DMS53 treated with DMSO at 0.1 percent for 48 hours (cell line): ENCODE data around the gene MAGEB4.
A peak's percentile ranks its signal among the peaks of the same experiment; 100 is the strongest.
"Not testable (repeated sequence)": the region's sequence is repeated elsewhere in the genome, so short reads cannot be mapped to it uniquely, and the experiment has no call there.

ENCODE experiments used
- DNase-seq: peaks from one replicate; lab custom pipeline; 2025; ENCODE audit not compliant: unreplicated experiment; lab: John Stamatoyannopoulos, UW

The MAGEB4 gene, protein sequence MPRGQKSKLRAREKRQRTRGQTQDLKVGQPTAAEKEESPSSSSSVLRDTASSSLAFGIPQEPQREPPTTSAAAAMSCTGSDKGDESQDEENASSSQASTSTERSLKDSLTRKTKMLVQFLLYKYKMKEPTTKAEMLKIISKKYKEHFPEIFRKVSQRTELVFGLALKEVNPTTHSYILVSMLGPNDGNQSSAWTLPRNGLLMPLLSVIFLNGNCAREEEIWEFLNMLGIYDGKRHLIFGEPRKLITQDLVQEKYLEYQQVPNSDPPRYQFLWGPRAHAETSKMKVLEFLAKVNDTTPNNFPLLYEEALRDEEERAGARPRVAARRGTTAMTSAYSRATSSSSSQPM

DNA sequence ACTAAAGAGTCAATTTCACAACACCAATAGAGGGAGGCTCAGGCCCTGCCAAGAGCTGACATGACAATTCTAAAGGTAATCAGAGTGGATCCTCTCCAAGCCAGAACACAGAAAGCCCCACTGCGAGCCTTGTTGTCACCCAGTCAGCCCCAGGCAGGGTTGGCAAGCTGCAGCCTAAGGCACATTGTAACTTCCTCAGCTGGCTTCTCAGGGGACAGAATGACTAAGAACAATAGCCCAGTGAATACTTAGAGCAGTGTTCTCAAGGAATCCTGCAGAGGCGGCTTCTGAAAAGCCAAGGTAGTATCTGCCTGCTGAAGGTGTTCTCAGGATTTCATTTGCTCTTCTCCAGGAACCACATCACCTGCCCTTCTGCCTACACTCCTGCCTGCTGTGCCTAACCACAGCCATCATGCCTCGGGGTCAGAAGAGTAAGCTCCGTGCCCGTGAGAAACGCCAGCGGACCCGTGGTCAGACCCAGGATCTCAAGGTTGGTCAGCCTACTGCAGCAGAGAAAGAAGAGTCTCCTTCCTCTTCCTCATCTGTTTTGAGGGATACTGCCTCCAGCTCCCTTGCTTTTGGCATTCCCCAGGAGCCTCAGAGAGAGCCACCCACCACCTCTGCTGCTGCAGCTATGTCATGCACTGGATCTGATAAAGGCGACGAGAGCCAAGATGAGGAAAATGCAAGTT, at the start of gene MAGEB4:
Gene MAGEB4, plus strand, starts transcription at position 277 of the 692 bp plus-strand sequence. Its CDS starts 136 bp downstream, at position 413.
- no peak for DNase-seq

GRCh38 chrX:30193910-30194309, 47.9 kb upstream of the MAGEB4 start:
- DNase-seq, result not testable (repeated sequence)

- peak; percentile 15 for DNase-seq
Observed at GRCh38 chrX:30196322-30196721, 45.5 kb upstream of the MAGEB4 start.

GRCh38 chrX:30212172-30212571, 29.6 kb upstream of the MAGEB4 start:
- DNase-seq, result no peak

GRCh38 chrX:30215357-30215843, 26.4 kb upstream of the MAGEB4 start, which contains the start of gene MAGEB2:
TSS of gene MAGEB2 (plus strand) at chrX:30215563. CDS start at chrX:30218581, 3,018 bp downstream.
- peak; percentile 44 for DNase-seq

GRCh38 chrX:30217465-30217864, 24.3 kb upstream of the MAGEB4 start:
- DNase-seq, result no peak

- DNase-seq, result no peak
Observed at GRCh38 chrX:30219372-30219771, 22.4 kb upstream of the MAGEB4 start.

GRCh38 chrX:30220661-30221060, 21.1 kb upstream of the MAGEB4 start:
- no peak for DNase-seq

DNA sequence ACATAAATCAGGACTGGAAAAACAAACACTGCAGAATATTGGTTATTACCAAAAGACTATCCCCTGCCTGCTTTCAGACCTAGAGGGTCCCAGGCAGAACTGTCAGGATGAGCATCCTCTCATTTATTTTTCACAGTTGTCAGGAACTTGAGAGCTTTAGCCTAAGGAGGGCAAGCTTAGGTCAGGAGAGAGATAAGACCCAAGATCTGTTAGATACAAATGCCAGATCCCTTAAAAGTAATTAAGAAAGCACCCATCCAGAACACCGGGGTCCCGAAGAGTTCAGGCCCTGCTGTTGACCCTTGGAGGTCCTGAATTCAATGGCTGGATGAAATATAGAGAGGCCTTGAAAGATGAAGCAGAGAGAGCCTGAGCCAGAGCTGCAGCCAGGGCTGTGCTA, 17.3 kb upstream of the MAGEB4 start:
- no peak for DNase-seq

DNA sequence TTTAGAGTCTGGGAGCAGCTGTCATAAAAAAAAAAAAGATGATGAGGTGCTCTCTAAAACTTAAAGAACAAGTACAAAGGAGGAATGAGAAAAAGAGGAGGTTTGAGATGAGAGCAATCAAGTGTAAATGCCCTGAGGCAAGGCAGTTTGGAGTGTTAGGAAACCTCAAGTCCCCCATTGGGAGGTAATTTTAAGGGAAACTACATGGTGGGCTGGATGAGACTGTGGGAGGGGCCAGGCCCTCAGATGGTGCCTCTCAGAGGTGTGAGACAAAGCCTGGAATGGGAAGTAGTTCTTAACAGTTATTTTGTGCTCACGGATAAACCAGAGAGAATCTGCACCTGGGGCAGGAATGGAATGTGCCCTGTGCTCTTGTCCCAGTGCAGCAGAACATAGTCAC, 13.3 kb upstream of the MAGEB4 start:
- no peak for DNase-seq

DNA sequence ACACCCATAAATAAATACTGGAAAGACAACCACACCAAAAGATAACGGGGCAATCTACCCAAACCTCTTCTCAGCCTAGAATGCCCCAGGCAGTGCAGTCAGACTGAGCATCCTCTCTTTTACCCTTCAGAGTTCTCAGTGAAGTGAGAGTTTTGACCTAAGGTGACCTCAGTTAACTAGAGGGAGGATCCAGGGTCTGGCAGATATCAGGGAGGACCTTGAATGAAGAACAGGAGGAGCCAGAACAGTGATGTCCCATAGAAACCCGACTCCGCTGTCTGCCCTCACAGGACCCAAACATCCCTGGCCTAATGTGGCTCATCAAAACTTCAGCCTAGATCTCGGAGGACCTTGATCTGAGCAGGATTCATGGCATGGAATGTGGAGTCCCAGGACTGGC, 11.4 kb upstream of the MAGEB4 start, which contains the start of gene MAGEB3:
Gene MAGEB3, plus strand, starts transcription at position 263 of the 400 bp plus-strand sequence. CDS start 5,268 bp downstream, outside the sequence.
- no peak for DNase-seq

GRCh38 chrX:30246769-30247489, 5.1 kb downstream of the MAGEB4 start, which contains the start of gene MAGEB1:
TSS of gene MAGEB1 (plus strand) at chrX:30247146. CDS start at chrX:30250494, 3,348 bp downstream.
- no peak for DNase-seq

GRCh38 chrX:30248854-30249253, 7.1 kb downstream of the MAGEB4 start:
- no peak for DNase-seq

GRCh38 chrX:30253257-30253656, 11.5 kb downstream of the MAGEB4 start:
- no peak for DNase-seq

- DNase-seq, result no peak
Observed at GRCh38 chrX:30259927-30260326, 18.1 kb downstream of the MAGEB4 start.

GRCh38 chrX:30261012-30261411, 19.2 kb downstream of the MAGEB4 start:
- no peak for DNase-seq

DNA sequence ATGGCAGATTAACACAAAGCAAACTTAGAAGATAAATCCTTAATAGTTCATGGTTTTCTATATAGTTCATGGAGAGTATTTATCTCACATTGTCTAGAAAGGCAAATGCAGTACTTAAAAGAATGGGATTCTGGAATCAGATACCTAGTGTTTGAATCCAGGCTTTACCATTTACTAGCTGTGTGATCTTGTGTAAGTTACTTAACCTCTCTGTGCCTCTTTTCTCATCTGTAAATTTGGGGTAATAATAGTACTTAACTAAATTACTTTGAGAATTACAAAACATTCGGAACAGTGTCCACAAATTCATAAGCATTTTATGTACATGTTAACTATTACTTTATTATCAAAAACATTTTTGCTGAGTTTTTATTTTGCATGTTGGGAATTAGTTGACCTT, 21.0 kb downstream of the MAGEB4 start:
- no peak for DNase-seq

DNA sequence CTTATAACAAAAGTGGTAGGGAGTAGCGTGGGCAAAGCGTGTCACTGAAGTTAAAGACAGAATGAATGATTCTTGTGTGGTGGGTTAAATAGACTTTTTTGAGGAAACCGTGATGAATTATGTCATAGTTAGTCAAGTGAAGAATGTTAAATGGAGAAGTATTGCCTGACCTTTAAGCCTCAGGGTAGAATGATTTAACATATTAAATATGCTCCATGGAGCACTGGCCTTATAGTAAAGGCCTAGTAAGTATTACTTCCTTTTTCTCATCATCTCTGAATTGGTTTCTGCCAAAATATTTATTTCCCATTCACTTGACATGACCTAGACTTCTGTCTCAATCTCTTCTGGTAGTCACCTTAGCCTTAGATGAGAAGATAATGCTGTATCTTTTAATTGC, 28.8 kb downstream of the MAGEB4 start:
- no peak for DNase-seq

DNA sequence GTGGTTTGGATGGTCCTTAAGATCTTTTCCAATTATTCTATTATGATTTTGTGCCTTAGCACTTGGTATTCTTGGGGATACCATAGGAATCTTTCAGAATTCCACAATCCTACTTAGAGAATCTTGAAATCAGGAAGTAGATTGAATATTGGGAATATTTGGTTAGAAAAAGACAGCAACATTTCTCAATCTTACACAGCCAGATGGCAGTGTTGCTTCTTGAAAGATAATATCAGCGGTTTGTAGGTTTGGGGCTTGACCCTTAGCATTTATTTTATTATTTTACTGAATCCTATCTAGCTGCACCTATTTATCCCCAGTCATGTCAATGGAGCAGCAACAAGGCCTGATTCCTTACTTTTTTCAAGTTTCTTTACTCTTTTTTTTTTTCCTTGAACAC, 33.7 kb downstream of the MAGEB4 start:
- peak; percentile 24 for DNase-seq

- no peak for DNase-seq
Observed at GRCh38 chrX:30278365-30278764, 36.6 kb downstream of the MAGEB4 start.

- DNase-seq, result no peak
Observed at GRCh38 chrX:30280428-30280827, 38.6 kb downstream of the MAGEB4 start.
